HG03103 (cell line): ENCODE results near the gene EIF4G2.

Experiments used
- ATAC-seq: cut with Tn5 transposase; IDR thresholded peaks from one replicate; pipeline ENCODE4 v1.9.1; 2021; ENCODE audit warnings: low read depth; ENCODE audit not compliant: unreplicated experiment

The EIF4G2 gene

DNA sequence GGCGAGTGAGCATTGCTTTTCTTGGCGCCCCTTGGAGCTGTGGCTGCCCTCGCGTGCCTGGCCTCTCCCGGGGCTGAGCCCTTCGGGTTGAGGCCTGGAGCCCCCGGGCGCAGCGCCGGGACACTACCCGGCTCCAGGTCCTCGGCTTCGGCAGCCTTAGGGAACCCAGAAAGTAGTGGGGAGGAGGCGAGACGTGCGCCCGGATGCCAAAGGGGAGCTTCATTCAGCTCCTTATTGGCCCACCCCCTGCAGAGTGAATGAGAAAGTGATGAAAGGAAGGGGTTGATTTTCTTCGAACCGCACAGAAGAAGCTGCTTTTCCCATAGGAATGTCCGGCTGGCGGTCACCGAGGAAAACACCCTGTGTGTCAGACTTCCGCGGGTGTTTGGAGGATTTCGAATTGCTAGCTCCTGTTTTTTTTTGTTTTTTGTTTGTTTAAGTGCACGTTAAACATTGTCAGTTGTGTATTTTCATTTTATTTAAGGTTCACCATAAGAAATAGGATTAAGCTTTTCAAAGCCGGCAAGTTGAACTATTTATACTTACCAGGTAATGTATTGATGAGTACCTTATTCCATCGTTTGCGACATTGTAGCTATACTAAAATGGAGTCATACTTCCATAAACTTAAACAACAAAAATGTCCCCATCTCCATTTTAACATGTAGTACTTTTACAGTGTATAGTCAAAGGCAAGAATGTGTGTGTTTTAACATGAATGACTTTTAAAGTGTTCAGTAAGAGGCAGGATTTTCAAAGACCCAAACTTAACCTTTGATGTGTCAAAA lies 841 bp upstream of the EIF4G2 start:
- peak; percentile 12 for ATAC-seq

DNA sequence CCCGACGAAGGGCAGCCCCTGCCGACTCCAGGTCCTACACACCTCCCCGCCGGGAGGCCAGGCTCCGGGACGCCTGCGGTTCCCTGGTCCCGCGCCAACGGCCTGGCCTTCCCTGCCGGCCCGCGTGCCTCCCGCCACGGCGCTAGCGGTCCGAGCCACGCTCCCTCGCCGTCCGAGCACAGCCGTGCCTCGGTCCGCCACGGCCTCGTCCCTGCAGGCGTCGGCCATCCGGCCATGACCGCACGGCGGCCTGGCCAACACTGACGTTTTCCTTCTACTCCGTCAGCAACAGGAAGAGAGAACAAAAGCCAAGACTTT lies 532 bp downstream of the EIF4G2 start:
- ATAC-seq = peak; percentile 1

GRCh38 chr11:10807493-10808234 lies 1.1 kb downstream of the EIF4G2 start:
- ATAC-seq = no peak

DNA sequence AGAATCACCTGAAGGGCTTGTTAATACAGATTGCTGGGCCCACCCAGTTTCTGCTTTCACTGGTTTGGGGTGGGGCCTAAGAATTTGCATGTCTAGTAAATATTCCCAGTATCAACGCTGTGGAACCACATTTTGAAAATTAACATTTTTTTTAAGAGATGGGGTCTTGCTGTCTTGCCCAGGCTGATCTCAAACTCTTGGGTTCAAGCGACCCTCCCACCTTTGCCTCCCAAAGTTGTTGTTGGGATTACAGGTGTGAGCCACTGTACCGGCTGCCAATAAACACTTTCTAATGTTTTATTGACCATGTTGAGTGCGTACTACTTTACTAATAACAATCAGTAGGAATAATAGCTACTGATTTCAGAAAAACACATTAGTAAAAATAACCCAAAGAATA lies 2.5 kb downstream of the EIF4G2 start:
- no peak for ATAC-seq

DNA sequence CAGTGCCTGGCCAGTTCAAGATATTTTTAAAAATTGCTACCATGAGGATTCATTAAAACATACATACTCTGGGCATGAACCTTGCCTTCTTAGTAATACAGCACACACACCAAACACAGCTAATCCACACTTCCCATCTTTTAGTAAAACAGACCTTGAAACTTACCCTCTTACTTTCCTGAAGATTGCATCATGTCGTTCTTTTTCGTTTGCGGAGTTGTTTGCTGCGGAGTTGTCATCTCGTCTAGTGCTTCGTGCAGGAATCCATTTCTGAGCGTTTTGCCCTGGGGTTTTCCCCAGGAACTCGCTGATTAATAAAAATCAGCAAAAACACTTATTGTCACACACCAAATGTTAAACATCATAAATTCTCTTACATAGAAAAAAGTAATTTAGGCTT lies 3.0 kb downstream of the EIF4G2 start:
- ATAC-seq = no peak

DNA sequence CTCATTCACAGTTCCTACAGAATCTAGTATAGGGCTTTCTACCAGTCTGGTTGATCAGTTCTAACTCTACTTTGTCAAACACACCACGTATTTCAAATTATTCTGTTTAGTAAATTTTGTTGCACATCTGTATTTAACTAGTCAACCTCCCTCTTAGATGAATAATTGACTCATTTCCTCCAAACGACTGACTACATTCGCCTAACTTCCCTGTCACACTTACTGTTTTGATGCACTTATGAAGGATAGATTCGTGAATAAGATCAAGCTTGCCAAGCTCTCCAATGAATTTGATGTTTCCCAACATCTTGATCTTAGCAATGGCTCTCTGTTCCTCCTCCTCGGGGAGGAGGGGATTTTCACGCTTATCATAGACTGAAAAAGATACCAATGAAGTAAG lies 5.0 kb downstream of the EIF4G2 start:
- no peak for ATAC-seq

- no peak for ATAC-seq
These were observed 8.4 kb downstream of the EIF4G2 start for GRCh38 chr11:10800292-10800691.

GRCh38 chr11:10798330-10798928 lies 10.3 kb downstream of the EIF4G2 start:
- ATAC-seq = no peak

DNA sequence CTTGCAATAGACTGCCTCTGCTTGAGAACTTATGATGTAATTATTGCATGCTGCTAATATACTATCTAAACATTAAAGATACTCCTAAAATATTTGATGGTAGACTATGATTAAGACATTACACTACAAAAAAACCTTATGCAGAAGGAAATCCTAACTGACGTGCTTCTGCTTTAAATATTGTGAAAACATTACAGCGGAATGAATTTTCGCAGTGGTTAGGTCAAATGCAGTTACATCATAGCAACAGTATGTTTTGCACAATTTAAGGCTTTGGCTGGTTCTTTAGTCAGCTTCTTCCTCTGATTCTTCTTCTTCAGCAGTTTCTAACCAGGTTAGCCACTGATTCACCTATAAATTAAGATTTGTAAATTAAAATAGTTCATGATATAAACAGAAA lies 11.2 kb downstream of the EIF4G2 start:
- ATAC-seq = no peak

DNA sequence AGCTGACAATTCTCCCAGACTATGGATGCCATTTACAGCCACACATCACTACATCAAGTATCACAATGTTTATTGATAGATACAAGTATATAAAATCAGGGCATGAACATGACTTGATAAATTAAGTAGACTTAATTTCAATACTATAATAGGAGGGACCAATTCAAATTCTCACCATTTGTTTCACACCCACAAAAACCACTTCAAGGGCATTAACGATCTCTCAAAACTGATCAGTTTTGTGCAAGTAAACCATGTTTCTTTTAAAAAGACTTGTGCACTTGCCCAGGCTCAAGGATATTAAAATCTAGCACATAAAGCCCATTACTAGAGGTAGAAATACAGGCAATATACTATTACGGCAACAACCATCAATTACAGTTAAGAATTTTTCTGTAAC lies 11.7 kb downstream of the EIF4G2 start:
- no peak for ATAC-seq

- ATAC-seq = no peak
These were observed 12.5 kb downstream of the EIF4G2 start for GRCh38 chr11:10796191-10796590.

GRCh38 chr11:10793470-10794255 lies 15.1 kb downstream of the EIF4G2 start:
- ATAC-seq = no peak

DNA sequence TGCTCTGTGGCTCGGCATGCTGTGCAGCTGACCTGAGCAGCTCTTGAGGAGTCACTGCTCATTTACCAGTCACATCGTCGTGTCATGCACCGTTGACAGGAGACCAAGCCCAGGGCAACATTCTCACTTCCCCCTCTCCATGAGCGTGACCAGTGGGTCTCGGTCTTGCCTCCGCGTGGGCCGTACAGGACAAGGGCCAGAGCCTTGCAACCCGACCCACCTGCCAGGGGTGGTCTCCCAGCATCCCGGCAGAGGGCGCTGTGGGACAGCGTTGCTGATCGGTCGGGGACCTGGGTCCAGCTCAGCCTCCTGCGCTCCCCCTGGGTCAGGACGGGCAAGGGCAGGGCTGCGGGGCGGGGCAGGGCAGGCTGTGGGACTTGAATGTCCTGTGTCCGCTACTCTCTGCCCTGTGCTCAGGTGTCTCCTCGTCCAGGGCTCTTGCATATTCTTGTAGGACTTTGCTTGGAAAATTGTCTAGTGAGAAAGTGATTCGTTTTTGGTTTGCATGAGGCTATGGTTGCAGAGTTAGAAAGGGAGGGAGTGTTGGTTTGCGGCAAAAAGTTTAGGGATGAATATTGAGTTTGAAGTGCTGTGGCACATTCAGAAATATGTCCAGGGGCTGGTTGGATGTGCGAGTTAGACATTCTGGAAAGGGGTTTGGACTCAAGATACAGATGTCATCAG lies 16.2 kb downstream of the EIF4G2 start:
- ATAC-seq = peak; percentile 80

GRCh38 chr11:10786451-10786850 lies 22.3 kb downstream of the EIF4G2 start:
- ATAC-seq = no peak

- no peak for ATAC-seq
These were observed 23.6 kb downstream of the EIF4G2 start for GRCh38 chr11:10785146-10785474.

DNA sequence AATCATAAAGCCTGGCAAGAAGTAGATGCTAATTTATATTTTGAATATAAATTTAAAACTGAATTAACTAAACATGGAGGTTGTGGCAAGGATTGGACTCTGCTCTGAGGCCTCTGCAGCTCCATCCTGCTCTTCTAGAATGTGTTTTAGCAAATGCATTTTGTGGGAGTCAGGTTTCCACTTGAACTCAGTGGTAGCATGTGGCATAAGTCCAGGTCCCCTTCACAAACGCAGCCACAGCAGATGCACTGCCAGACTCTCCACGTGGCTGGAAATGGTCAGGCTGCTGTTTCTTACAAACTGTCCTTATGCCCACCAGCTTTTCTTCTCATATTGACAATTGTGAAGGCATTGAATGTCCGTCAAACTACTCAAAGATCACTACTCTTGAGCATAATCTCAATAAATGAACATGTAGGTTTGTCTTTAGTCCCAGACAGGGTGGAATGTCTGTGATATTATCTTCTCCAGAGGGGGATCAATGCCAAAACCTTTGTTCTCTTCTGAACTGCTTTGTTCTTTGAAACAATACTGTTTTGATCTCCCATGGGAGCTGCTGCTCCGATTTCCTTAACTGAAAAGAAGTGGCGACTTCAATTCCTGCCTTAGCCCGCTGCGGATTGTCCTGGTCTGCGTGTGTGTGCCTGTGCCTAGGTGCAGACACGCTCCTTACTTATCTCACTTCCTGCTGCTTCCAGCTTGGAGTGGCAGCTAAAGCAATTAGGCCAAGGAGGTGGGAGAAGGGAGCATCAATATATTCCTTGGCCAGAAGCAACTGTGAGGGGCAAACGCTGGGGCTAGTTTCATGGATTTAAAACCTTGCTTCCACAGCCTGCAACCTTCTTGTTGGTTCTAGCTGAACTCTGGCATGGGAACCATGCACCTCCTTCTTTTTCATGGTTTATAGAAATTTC lies 24.2 kb downstream of the EIF4G2 start:
- no peak for ATAC-seq

GRCh38 chr11:10780040-10780439 lies 28.7 kb downstream of the EIF4G2 start:
- ATAC-seq = no peak

- ATAC-seq = no peak
These were observed 29.6 kb downstream of the EIF4G2 start for GRCh38 chr11:10779086-10779485.

DNA sequence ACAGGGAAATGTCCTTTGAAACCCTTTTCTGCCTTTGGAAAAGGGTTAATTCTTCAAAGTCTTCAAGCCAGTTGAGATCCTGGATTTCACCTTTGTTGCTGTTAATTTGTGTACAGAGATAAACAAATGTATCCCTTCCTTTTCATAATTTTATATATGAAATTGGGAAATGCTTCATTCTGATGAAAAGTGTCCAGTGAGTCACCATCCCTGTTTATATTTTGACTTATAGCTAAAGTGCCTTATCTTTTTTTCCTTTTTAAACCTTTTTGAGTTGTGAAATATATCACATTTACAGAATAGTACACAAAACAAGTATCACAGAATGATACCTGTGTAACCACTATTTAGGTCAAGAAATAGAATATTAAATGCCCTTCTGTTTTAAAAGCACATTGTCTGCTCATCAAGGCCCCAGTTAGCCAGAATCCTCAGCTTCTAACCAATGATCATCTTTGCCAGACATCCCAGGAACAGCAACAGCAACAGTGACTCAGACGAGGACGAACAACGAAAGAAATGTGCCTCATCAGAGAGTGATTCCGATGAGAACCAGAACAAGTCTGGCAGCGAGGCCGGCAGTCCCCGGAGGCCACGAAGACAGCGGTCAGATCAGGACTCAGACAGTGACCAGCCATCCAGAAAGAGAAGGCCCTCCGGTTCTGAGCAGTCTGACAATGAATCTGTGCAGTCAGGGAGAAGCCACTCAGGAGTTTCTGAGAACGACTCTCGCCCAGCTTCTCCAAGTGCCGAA lies 30.3 kb downstream of the EIF4G2 start:
- no peak for ATAC-seq
